Activated naive CD4-positive, alpha-beta T cell treated with anti-CD3 and anti-CD28 coated beads for 36 hours (primary cell): ENCODE measurements around the gene GGA2. TPM values are rescaled to one million over a fixed set of nuclear protein-coding genes. Genes with fewer than 3 reads are reported as not detected.

Source experiments
- CTCF ChIA-PET: fragments of 350-600 bp; sonication (Branson Sonifier 250); formaldehyde crosslinking; loops from one replicate; lab custom pipeline; 2021; ENCODE audit warnings: antibody characterized with exemption; lab: Charles Lee
- DNase-seq: peaks from one replicate; pipeline ENCODE4 v3.0.0-alpha.2; 2020
- H3K27ac Mint-ChIP-seq: one replicate; pipeline ENCODE4 v1.8.0; 2021; ENCODE audit warnings: mild to moderate bottlenecking, mixed read lengths
- H3K27me3 Mint-ChIP-seq: one replicate; pipeline ENCODE4 v1.8.0; 2021; ENCODE audit warnings: low read depth, mixed read lengths
- H3K36me3 Mint-ChIP-seq: one replicate; pipeline ENCODE4 v1.8.0; 2021; ENCODE audit warnings: low read depth, mixed read lengths
- H3K4me1 Mint-ChIP-seq: one replicate; pipeline ENCODE4 v1.8.0; 2021; ENCODE audit warnings: low read depth, mixed read lengths
- H3K4me3 Mint-ChIP-seq: one replicate; pipeline ENCODE4 v1.8.0; 2021; ENCODE audit warnings: mild to moderate bottlenecking, moderate library complexity, mixed read lengths
- H3K9me3 Mint-ChIP-seq: one replicate; pipeline ENCODE4 v1.8.0; 2021; ENCODE audit warnings: mixed read lengths
- intact Hi-C: fragments of 100-400 bp; cut with micrococcal nuclease; formaldehyde crosslinking; loops from one replicate; pipeline ENCODE4 v1.15.1; 2023
- total RNA-seq, 2 experiments: library from RNA; stranded (reverse); gene quantifications; one replicate each; pipeline ENCODE4 v1.2.3, GENCODE V29; 2021

Gene GGA2
- total RNA-seq, 2 experiments from 2014 or later = 53.0 to 62.7 TPM

GRCh38 chr16:23538919-23539278 is 28.6 kb upstream of the GGA2 start:
- no peak for DNase-seq
- H3K9me3 Mint-ChIP-seq = no peaks in the 10 kb centered on the region
- CTCF ChIA-PET = interaction anchor here (0.6 to 1.0 kb wide), 3 partner anchors 17 to 1350 kb away, joined by 3 to 4 read pairs (median 3); no protein-coding TSS in a partner anchor
- peaks cover 28% of the 10 kb centered on the region for H3K36me3 Mint-ChIP-seq
- H3K27ac Mint-ChIP-seq = peak overlapping the region; percentile 77
- no peaks in the 10 kb centered on the region for H3K27me3 Mint-ChIP-seq
- intact Hi-C loops = no loop called here
- peaks cover 7% of the 10 kb centered on the region for H3K4me1 Mint-ChIP-seq
- H3K4me3 Mint-ChIP-seq = no peak overlapping the region

- intact Hi-C loops = no loop called here
- Mint-ChIP-seq H3K27me3 (no peaks in the 10 kb centered on the region), H3K4me1 (peaks cover 7% of the 10 kb centered on the region), H3K9me3 (no peaks in the 10 kb centered on the region), H3K36me3 (peaks cover 31% of the 10 kb centered on the region), H3K27ac (no peak overlapping the region), H3K4me3 (no peak overlapping the region)
- CTCF ChIA-PET = no interaction called here
- DNase-seq = no peak
Observed at GRCh38 chr16:23537390-23537789, 27.1 kb upstream of the GGA2 start.

- CTCF ChIA-PET = no interaction called here
- no peak for DNase-seq
- Mint-ChIP-seq H3K27me3 (no peaks in the 10 kb centered on the region), H3K9me3 (no peaks in the 10 kb centered on the region), H3K4me3 (no peak overlapping the region), H3K36me3 (peaks cover 30% of the 10 kb centered on the region), H3K27ac (no peak overlapping the region), H3K4me1 (peaks cover 7% of the 10 kb centered on the region)
- intact Hi-C loops = no loop called here
Observed at GRCh38 chr16:23535901-23536300, 25.6 kb upstream of the GGA2 start.

- Mint-ChIP-seq H3K36me3 (peaks cover 30% of the 10 kb centered on the region), H3K27me3 (no peaks in the 10 kb centered on the region), H3K4me3 (no peak overlapping the region), H3K9me3 (no peaks in the 10 kb centered on the region), H3K27ac (no peak overlapping the region), H3K4me1 (peaks cover 7% of the 10 kb centered on the region)
- DNase-seq = no peak
- intact Hi-C loops = no loop called here
- CTCF ChIA-PET = no interaction called here
Observed at GRCh38 chr16:23534868-23535860, 24.9 kb upstream of the GGA2 start.

GRCh38 chr16:23532448-23532847 is 22.2 kb upstream of the GGA2 start:
- Mint-ChIP-seq H3K36me3 (peaks cover 24% of the 10 kb centered on the region), H3K9me3 (no peaks in the 10 kb centered on the region), H3K4me1 (no peaks in the 10 kb centered on the region), H3K27ac (no peak overlapping the region), H3K4me3 (no peak overlapping the region), H3K27me3 (no peaks in the 10 kb centered on the region)
- no peak for DNase-seq
- CTCF ChIA-PET = interaction anchor here (0.6 kb wide), 1 partner anchor 64 kb away, joined by 4 read pairs; the partner anchor contains the start of gene NDUFAB1
- intact Hi-C loops = no loop called here

GRCh38 chr16:23530062-23530461 is 19.8 kb upstream of the GGA2 start:
- CTCF ChIA-PET = interaction anchor here (0.5 kb wide), 1 partner anchor 1453 kb away, joined by 4 read pairs; no protein-coding TSS in a partner anchor
- Mint-ChIP-seq H3K36me3 (peaks cover 28% of the 10 kb centered on the region), H3K4me3 (no peak overlapping the region)

GRCh38 chr16:23528644-23529310 is 18.5 kb upstream of the GGA2 start:
- CTCF ChIA-PET = no interaction called here
- H3K27me3 Mint-ChIP-seq = no peaks in the 10 kb centered on the region
- DNase-seq = no peak
- intact Hi-C loops = no loop called here
- H3K36me3 Mint-ChIP-seq = peaks cover 31% of the 10 kb centered on the region
- no peak overlapping the region for H3K4me3 Mint-ChIP-seq
- no peak overlapping the region for H3K27ac Mint-ChIP-seq
- H3K9me3 Mint-ChIP-seq = no peaks in the 10 kb centered on the region
- no peaks in the 10 kb centered on the region for H3K4me1 Mint-ChIP-seq

More at GRCh38 chr16:23530062-23530461, 19.8 kb upstream of the GGA2 start:
- no peaks in the 10 kb centered on the region for H3K9me3 Mint-ChIP-seq
- H3K4me1 Mint-ChIP-seq = no peaks in the 10 kb centered on the region
- H3K27me3 Mint-ChIP-seq = no peaks in the 10 kb centered on the region
- H3K27ac Mint-ChIP-seq = no peak overlapping the region
- DNase-seq = no peak
- intact Hi-C loops = no loop called here

GRCh38 chr16:23527961-23528643 is 17.8 kb upstream of the GGA2 start:
- no peaks in the 10 kb centered on the region for H3K27me3 Mint-ChIP-seq
- CTCF ChIA-PET = no interaction called here
- no peak overlapping the region for H3K27ac Mint-ChIP-seq
- H3K4me3 Mint-ChIP-seq = no peak overlapping the region
- DNase-seq = no peak
- intact Hi-C loops = no loop called here
- H3K4me1 Mint-ChIP-seq = no peaks in the 10 kb centered on the region
- H3K9me3 Mint-ChIP-seq = no peaks in the 10 kb centered on the region
- H3K36me3 Mint-ChIP-seq = peaks cover 29% of the 10 kb centered on the region

- no peak overlapping the region for H3K27ac Mint-ChIP-seq
- H3K27me3 Mint-ChIP-seq = no peaks in the 10 kb centered on the region
- peaks cover 40% of the 10 kb centered on the region for H3K36me3 Mint-ChIP-seq
- no peak overlapping the region for H3K4me3 Mint-ChIP-seq
- no peaks in the 10 kb centered on the region for H3K4me1 Mint-ChIP-seq
- CTCF ChIA-PET = no interaction called here
- DNase-seq = no peak
- H3K9me3 Mint-ChIP-seq = no peaks in the 10 kb centered on the region
- intact Hi-C loops = no loop called here
Observed at GRCh38 chr16:23524886-23525285, 14.6 kb upstream of the GGA2 start.

- intact Hi-C loops = no loop called here
- CTCF ChIA-PET = no interaction called here
- Mint-ChIP-seq H3K36me3 (peaks cover 46% of the 10 kb centered on the region), H3K9me3 (no peaks in the 10 kb centered on the region), H3K4me1 (no peaks in the 10 kb centered on the region), H3K27ac (no peak overlapping the region), H3K27me3 (no peaks in the 10 kb centered on the region), H3K4me3 (no peak overlapping the region)
- no peak for DNase-seq
Observed at GRCh38 chr16:23523876-23524385, 13.6 kb upstream of the GGA2 start.

- intact Hi-C loops = no loop called here
- Mint-ChIP-seq H3K4me3 (no peak overlapping the region), H3K27ac (no peak overlapping the region), H3K9me3 (no peaks in the 10 kb centered on the region), H3K36me3 (peaks cover 46% of the 10 kb centered on the region), H3K27me3 (no peaks in the 10 kb centered on the region), H3K4me1 (no peaks in the 10 kb centered on the region)
- no peak for DNase-seq
- CTCF ChIA-PET = no interaction called here
Observed at GRCh38 chr16:23523321-23523720, 13.0 kb upstream of the GGA2 start.

GRCh38 chr16:23521965-23522364 is 11.7 kb upstream of the GGA2 start:
- no peaks in the 10 kb centered on the region for H3K9me3 Mint-ChIP-seq
- intact Hi-C loops = no loop called here
- CTCF ChIA-PET = interaction anchor here (1.2 kb wide), 1 partner anchor 23 kb away, joined by 4 read pairs; no protein-coding TSS in a partner anchor
- H3K36me3 Mint-ChIP-seq = peaks cover 44% of the 10 kb centered on the region
- no peaks in the 10 kb centered on the region for H3K4me1 Mint-ChIP-seq
- H3K27me3 Mint-ChIP-seq = no peaks in the 10 kb centered on the region
- no peak overlapping the region for H3K27ac Mint-ChIP-seq
- no peak overlapping the region for H3K4me3 Mint-ChIP-seq
- DNase-seq = no peak
